ENCODE measurements around the gene DENND1A. TPM values are rescaled to one million over a fixed set of nuclear protein-coding genes. Genes with fewer than 3 reads are reported as not detected.
A peak's percentile ranks its signal among the peaks of the same experiment; 100 is the strongest.

DENND1A gene
- total and polyA plus RNA-seq, 2 of the 13 experiments (the other 11 are each of a cell fraction or from before 2014, with no cell fraction given), result 14.8 to 30.1 TPM

- peak in 1 of 2 experiments; percentile 51; a peak in 1 of 4 replicates for TF ChIP-seq HMGXB4 (CRISPR knock-in tag; IDR thresholded peaks at IDR 0.05; ENCODE audit: borderline replicate concordance in 1 of 2, low read depth in 1 of 2)
- peak; percentile 97 for TF ChIP-seq RAD21 (CRISPR knock-in tag; IDR thresholded peaks at IDR 0.05)
- TF ChIP-seq RFX3 (CRISPR knock-in tag; IDR thresholded peaks at IDR 0.05), result no peak
- TF ChIP-seq ZNF790 (CRISPR knock-in tag; IDR thresholded peaks at IDR 0.05; ENCODE audit: borderline replicate concordance), result no peak
- no peak for TF ChIP-seq NFYC (CRISPR knock-in tag; IDR thresholded peaks at IDR 0.05)
- TF ChIP-seq ZFP91 (CRISPR knock-in tag; IDR thresholded peaks at IDR 0.05; ENCODE audit: borderline replicate concordance), result peak; percentile 26; the same call in 1 of the 2 replicates
- no peak for TF ChIP-seq SMAD3 (CRISPR knock-in tag; IDR thresholded peaks at IDR 0.05)
- TF ChIP-seq AGO2 (optimal IDR thresholded peaks at IDR 0.05; ENCODE audit: low read depth, low read length), result no peak
- no peak for TF ChIP-seq PBX2 (CRISPR knock-in tag; IDR thresholded peaks at IDR 0.05)
- TF ChIP-seq THYN1 (CRISPR knock-in tag; IDR thresholded peaks at IDR 0.05; ENCODE audit: borderline replicate concordance, low read depth), result no peak
- TF ChIP-seq MYNN (CRISPR knock-in tag; IDR thresholded peaks at IDR 0.05; ENCODE audit: low read depth), result no peak
- 0 out of 2 replicates have a peak, but pooled peaks have one; percentile 18 for TF ChIP-seq JUND (CRISPR knock-in tag; IDR thresholded peaks at IDR 0.05)
- TF ChIP-seq POLR2AphosphoS2 (IDR thresholded peaks at IDR 0.05; ENCODE audit: low read depth, low read length), result no peak
These were observed 580.0 kb downstream of the DENND1A start (continued) for GRCh38 chr9:123349691-123350480.
